Fibroblast of skin of back (primary cell): ENCODE results near the gene NCCRP1.

Source experiments
- DNase-seq: peaks from one replicate; pipeline ENCODE4 v3.0.0-alpha.2; 2013

Gene NCCRP1

GRCh38 chr19:39247701-39248664 lies 51.2 kb downstream of the NCCRP1 start:
- DNase-seq, result no peak

DNA sequence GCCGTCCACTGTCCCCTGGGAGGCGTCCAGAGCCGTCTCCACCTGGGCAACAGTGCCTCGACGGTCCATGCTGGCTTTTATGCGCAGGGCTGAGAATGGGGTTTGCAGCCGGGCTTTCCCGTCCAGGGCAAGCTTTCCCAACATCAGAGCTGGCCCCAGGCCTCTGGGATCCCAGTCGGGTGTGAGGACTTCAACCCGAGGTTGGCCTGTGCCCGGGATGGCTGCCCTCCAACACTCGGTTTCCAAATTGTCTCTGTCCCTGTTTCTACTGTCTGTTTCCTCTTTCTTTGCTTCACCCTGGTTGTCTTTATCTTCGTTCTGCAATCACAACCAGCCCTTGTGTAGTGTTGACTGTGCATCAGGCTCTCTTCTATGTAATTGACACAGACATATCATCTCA lies 52.0 kb downstream of the NCCRP1 start, which contains the start of gene IFNL4:
Gene IFNL4 (minus strand): TSS at position 51 of the 400 bp plus-strand sequence.
- DNase-seq, result no peak

- no peak for DNase-seq
Observed at GRCh38 chr19:39251081-39251480, 54.3 kb downstream of the NCCRP1 start.
